Thyroid gland (tissue), 4 donors: ENCODE results near the gene RPH3AL.
"Not testable (repeated sequence)": the region's sequence is repeated elsewhere in the genome, so short reads cannot be mapped to it uniquely, and the experiment has no call there.

ENCODE experiments used
- CTCF ChIP-seq, 6 experiments: fragments of 200-600 bp in 3 of 6; fragments of 450-650 bp in 3 of 6; sonication (generic) in 3 of 6; IDR thresholded peaks; one replicate each; pipeline ENCODE4 v1.5.1; 2016 to 2019; ENCODE audit warnings: antibody characterized with exemption in 6 of 6, mild to moderate bottlenecking in 2 of 6, inconsistent platforms in 1 of 6, moderate library complexity in 1 of 6
- POLR2A ChIP-seq, 2 donors: fragments of 450-650 bp; IDR thresholded peaks; one replicate each; pipeline ENCODE4 v1.6.1; 2017; ENCODE audit warnings: antibody characterized with exemption in 2 of 2, mild to moderate bottlenecking in 2 of 2, moderate library complexity in 1 of 2

- TF ChIP-seq CTCF, POLR2A (IDR thresholded peaks at IDR 0.05): not testable (repeated sequence)
These were observed 108.7 kb downstream of the RPH3AL start for GRCh38 chr17:243924-244323.
